GM19023 (cell line): ENCODE measurements around the gene NT5C3A.
"Not testable (repeated sequence)": the region's sequence is repeated elsewhere in the genome, so short reads cannot be mapped to it uniquely, and the experiment has no call there.

Experiments
- ATAC-seq: cut with Tn5 transposase; IDR thresholded peaks from one replicate; pipeline ENCODE4 v1.9.1; 2021; ENCODE audit warnings: mild to moderate bottlenecking, moderate library complexity; ENCODE audit not compliant: unreplicated experiment

Gene NT5C3A

DNA sequence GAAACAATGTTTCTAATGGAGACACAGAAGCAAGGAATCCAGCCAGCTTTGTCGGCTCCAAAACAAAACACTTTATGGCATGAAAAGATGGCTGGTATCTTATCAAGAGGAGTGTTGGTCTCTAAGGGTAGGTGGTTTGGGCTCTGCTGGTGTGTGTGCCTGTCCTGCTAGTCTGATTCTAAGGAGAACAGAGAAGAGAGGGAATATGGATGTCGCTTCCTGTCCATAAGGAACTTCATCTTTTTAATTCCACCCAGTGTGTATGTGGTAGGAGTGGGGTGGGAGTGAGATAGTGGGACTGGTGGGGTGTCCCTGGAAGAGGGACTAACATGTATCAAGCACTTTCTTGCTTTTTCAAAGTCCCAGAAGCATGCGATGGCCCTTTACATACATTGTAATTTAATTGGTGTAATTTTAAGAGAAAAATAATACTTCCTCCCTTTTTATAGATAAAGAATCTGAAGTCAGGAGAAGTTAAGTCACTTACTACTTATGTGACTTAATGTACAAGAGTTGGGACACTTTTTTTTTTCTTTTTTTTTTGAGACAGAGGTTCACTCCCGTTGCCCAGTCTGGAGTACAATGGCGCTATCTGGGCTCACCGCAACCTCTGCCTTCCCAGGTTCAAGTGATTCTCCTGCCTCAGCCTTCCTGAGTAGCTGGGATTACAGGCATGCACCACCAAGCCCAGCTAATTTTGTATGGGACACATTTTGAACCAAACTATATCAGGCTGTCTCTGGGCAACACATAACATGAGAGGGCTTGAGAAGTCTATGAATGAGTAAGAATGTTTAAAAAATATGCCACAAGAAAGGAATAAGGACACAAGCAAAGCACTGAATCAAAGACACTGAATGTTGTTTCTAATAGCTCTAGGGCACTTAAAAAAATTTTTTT lies 18.8 kb downstream of the NT5C3A start:
- no peak for ATAC-seq

DNA sequence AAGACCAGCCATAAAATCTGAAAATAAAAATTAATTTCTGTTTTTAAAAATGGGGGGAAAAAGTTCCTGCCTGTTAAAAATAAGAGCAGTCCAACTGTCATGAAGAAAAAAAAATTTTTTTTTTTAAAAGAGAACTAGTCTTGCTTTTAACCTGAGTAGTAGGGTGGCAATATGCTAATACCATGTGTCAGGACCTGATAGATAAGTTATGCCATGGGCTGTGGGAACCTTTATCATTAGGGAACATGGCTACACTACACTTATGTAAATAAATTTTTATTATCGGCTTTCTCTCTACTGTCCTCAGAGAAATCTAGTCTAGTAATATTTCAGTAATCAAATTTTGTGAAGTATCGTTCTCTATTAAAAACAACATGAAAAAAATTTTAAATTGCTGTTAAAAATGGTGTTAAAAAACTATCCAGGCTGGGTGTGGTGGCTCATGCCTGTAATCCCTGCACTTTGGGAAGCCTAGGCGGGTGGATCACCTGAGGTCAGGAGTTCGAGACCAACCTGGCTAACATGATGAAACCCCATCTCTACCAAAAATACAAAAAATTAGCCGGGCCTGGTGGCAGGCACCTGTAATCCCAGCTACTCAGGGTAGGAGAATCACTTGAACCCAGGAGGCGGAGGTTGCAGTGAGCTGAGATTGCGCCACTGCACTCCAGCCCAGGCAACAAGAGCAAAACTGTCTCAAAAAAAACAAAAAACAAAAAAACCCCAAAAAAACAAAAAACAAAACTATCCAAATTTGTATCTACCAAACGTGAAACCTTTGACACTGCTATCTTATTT lies 20.7 kb downstream of the NT5C3A start:
- no peak for ATAC-seq

DNA sequence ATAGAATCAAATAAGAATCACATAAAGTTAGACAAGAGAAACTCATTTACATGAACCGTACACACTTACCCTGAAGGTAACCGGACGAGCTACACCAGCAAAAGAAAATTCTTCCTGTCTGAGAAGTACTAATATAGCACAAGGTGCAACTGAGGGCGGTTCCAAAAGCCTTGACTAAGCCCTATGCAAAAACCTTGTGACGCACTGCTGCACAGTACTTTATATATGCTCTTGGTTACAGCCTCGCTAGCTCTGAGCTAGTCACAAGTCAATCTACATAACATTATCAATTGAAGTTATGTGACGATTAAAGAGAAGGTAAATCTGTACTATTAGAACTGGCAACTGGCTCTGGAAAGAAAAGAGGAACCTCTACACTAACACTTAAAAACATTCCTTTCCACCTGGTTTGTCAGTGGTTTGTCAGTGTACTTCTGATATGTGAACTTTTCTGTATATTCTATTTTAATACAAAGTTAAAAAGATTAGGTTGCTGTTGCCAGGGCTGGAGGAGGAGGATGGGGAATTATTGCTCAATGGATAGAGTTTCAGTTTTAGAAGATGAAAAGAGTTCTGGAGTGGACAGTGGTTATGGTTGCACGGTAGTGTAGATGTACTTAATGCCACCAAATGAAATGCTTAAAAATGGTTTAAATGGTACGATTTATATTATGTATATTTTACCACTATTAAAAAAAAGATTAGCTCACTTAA lies 21.6 kb downstream of the NT5C3A start:
- ATAC-seq = peak; percentile 97

DNA sequence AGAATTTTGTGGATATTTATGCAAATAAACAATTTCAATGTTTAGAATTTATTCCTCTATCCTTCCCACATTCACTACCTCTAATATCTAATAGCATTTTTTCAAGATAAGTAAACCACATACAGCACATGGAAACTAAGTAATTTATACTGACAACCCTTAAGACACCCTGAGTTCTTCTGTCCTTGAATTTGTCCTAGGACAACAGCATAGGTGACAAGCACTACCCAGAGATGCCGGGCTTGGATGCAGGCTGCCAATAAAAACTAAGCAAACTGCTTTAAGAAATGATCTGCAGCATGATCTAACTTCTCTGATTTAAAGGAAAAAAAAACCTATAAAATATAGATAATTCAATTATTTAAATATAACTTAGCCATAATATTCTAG lies 22.7 kb downstream of the NT5C3A start:
- ATAC-seq = no peak

DNA sequence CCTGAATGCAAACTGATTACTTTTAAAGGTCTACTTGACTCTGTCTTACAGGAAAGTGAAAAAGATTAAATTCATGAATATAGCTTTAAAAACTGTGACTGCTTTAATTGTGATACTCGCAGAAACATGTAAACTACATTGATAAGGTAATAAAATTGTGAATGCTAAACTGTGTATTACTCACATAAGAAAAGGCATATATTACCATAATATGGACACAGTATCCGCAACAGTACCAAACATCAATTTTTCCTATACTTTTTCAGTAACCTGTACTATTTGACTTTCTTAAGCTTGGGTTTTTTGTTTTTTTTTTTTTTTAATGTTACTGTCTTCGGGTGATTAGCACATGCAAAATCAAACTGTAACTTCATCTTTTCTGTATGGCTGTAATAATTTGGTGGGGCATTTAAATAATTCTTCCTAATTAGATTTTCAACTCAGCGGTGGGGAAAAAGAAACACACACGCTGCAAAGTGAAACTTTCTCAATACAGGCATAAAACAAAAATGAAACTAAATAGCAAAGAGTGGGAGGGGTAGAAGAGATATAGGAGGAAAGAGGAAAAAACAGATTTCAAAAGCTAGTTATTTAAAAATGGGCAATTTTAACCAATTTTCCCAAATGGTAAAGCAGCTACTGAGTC lies 23.2 kb downstream of the NT5C3A start:
- peak; percentile 35 for ATAC-seq

DNA sequence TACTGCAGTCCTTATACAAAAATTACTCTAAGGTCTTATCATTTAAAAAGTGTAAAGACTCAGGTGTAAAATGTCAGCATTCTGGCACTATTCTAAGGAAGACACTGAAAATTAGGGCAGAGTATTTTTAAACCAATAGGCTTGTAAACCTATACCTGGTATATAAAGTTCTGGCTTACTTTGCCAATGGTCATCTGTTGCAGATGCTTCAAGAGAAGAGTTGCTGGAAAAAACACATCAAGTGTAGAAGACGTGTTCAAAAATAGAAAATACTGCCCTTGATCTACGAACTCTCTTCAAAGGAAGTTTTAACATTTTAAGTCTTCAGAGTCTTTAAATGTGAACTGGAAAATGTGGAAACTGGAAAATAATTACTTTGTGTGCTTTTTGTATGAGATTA lies 23.9 kb downstream of the NT5C3A start:
- ATAC-seq = no peak

DNA sequence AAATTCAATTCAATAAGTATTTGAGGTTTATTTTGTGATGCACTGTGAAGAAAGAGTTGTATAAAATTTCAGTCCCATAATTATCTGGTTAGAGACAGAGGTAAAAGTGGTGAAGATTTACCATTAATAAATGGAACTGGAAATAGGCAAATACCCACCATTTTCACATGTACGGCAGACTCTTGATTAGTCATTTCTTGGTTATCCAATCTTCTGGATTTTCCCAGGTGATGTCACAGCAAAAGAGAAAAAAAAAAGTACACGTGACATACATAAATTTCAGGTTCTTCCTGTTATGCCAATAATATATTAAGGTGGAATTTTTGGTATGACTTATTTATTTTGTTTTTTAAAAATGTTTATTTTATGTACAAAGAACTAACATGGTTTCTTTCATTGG lies 26.8 kb downstream of the NT5C3A start:
- no peak for ATAC-seq

DNA sequence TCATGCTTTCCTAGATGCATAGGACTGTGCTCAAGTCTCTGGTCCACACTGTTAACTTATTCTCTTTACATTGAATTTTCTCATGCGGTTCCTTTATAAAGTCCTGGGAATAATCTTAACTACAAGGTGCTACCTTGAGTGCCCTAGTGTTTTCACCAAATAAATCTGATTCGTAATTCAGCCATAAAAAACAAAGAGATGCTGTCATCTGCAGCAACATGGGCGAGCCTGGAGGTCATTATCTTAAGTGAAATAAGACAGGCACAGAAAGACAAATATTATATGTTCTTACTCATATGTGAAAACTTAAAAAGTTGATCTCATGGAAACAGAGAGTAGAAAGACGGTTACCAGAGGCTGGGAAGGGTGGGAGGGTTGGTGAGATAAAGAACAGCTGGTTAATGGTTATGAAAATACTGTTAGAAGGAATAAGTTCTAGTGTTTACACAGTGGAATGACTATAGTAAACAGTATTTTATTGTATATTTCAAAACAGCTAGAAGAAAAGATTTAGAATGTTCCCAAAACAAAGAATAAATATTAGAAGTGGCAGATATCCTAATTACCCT lies 38.3 kb downstream of the NT5C3A start:
- ATAC-seq = no peak

GRCh38 chr7:33012364-33012763 lies 50.2 kb downstream of the NT5C3A start:
- ATAC-seq = no peak

- ATAC-seq = no peak
Observed at GRCh38 chr7:33009734-33010133, 52.8 kb downstream of the NT5C3A start.

GRCh38 chr7:33005690-33006089 lies 56.9 kb downstream of the NT5C3A start:
- not testable (repeated sequence) for ATAC-seq

DNA sequence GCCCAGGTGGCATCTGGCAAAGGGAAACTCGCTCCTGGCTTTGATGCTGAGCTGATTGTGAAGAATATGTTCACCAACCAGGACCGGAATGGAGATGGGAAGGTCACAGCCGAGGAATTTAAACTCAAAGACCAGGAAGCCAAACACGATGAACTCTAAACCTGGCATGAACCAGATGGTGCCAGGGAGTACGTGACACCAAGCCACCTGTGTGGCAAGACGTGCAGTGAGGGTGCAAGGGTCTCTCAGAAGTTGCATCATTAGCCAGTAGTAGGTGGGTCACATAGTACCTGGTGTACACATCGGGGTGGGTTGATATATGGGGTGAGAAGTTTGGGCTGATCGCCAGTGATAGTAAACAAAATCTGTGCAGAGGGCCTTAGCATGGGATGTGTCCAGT lies 57.4 kb downstream of the NT5C3A start:
- not testable (repeated sequence) for ATAC-seq

GRCh38 chr7:33004104-33004616 lies 58.4 kb downstream of the NT5C3A start:
- ATAC-seq = not testable (repeated sequence)

- not testable (repeated sequence) for ATAC-seq
Observed at GRCh38 chr7:33003111-33003510, 59.5 kb downstream of the NT5C3A start.

- ATAC-seq = not testable (repeated sequence)
Observed at GRCh38 chr7:32999380-32999779, 63.2 kb downstream of the NT5C3A start.

GRCh38 chr7:32998361-32999171 lies 64.0 kb downstream of the NT5C3A start:
- peak; percentile 57 for ATAC-seq

DNA sequence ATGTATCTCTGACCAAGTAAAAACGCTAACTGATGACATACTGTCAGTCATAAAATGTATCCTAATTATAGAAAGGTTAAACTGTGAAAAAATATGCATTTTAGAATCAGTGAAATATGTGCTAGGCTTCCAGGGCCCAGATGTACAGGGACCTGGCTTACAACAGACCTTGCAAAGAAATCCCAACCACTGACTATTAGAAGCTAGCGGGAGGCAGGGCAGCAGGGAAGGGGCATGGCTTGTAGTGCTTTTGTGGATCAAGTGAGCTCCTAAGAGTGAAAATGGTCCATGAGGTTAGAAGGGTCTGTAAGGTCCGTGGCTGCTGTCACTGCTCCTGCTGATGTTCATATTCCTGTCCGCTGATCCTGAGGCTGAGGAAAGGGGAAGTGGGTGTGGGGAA lies 64.6 kb downstream of the NT5C3A start:
- ATAC-seq = peak; percentile 10

GRCh38 chr7:32992750-32993149 lies 69.8 kb downstream of the NT5C3A start:
- not testable (repeated sequence) for ATAC-seq

DNA sequence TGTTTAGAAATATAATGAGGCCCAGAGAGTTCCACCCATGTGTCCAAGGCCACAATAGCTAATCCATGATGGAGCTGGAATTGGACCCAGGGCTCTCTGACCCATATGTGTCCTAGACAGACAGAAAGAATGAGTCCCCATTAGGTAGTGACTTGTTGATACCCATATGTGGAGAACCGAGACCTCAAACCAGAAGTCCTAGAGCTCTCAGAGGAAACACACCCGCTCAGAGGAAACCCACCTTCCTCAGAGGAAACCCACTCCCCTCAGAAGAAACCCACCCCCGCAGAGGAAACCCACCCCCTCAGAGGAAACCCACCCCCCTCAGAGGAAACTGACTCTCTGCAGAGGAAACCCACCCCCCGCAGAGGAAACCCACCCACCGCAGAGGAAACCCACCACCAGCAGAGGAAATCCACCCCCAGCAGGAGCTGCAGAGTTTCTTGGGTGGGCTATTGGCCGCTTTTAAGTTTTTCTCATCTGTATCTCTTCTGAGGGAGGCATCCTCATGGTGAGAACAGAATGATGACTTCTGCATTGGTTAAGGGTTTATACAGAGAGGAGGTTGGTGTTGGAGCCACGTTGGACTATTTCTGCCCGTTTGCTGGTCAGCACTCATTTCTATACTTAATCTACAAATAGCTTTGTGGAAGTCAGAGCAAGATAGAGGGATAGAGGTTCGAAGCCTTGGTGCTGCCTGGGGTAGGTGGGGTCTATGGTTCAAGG lies 70.4 kb downstream of the NT5C3A start:
- ATAC-seq = not testable (repeated sequence)
